Measurements from ENCODE around the gene RABL2B.

The RABL2B gene

GRCh38 chr22:50722048-50722701 lies 61.3 kb downstream of the RABL2B start:
- no peak for DNase-seq

GRCh38 chr22:50721257-50721844 lies 62.1 kb downstream of the RABL2B start:
- DNase-seq = no peak

GRCh38 chr22:50720301-50721256 lies 62.9 kb downstream of the RABL2B start:
- no peak for DNase-seq

- no peak for DNase-seq
These were observed 63.6 kb downstream of the RABL2B start for GRCh38 chr22:50719814-50720300.

GRCh38 chr22:50718352-50718709 lies 65.1 kb downstream of the RABL2B start:
- no peak for DNase-seq

GRCh38 chr22:50717709-50718351 lies 65.6 kb downstream of the RABL2B start:
- DNase-seq = no peak
